ENCODE measurements around the gene POT1. TPM values are rescaled to one million over a fixed set of nuclear protein-coding genes. Genes with fewer than 3 reads are reported as not detected.

The POT1 gene
- total and polyA plus RNA-seq, 2 of the 4 experiments (the other 2 are of a cell fraction) = 12.7 to 28.5 TPM

DNA sequence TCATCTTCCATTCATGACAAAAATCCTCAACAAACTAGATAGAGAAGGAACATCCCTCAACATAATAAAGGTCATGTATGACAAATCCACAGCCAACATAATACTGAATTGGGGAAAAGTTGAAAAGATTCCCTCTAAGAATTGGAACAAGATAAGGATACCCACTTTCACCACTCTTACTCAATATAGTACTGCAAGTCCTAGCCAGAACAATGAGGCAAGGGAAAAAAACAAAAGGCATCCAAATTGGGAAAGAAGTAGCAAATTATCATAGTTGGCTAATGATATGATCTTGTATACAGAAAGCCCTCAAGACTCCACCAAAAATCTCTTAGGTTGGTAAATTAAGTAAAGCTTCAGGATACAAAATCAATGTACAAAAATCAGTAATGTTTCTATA lies 4.7 kb downstream of the POT1 start:
- peaks cover 14 to 16% of the 10 kb centered on the region in 2 experiments for H3K79me1 ChIP-seq (ENCODE audit: low read depth in 1 of 2, low read length in 2 of 2)
- no peak overlapping the region for H4K91ac ChIP-seq (ENCODE audit: insufficient read depth, low read depth, low read length)
- H3K4me3 ChIP-seq (ENCODE audit: insufficient read depth, low read depth, low read length) = no peak overlapping the region
- no peak overlapping the region for H3K23ac ChIP-seq (ENCODE audit: low read depth, low read length)
- no peak overlapping the region for H3K14ac ChIP-seq (replicated peaks; ENCODE audit: low read depth, low read length)
- BruUV-seq (replicated peaks) = no TSS peak
- in situ Hi-C loops (cut with MboI; ENCODE audit: low sequenced_read_pairs) (no loop called here), dilution Hi-C loops (cut with HindIII; ENCODE audit: low sequenced_read_pairs, unreplicated experiment) (no loop called here), intact Hi-C loops (cut with micrococcal nuclease) (no loop called here)
- no peak overlapping the region for H3K4ac ChIP-seq (ENCODE audit: low read depth, low read length)
- no peak overlapping the region for H3K56ac ChIP-seq (ENCODE audit: extremely low read depth, insufficient read depth, low read length)
- no peaks in the 10 kb centered on the region for H3K4me1 ChIP-seq (ENCODE audit: control insufficient read depth, insufficient read depth, low read length)
- H2BK20ac ChIP-seq (ENCODE audit: low read depth, low read length) = no peak overlapping the region
- DNase-seq = no peak
- H2AK9ac ChIP-seq (replicated peaks; ENCODE audit: low read depth, low read length, poor library complexity) = no peak overlapping the region
- no peaks in the 10 kb centered on the region for H3K27me3 ChIP-seq (ENCODE audit: control insufficient read depth, insufficient read depth, low read length)
- H2BK120ac ChIP-seq (ENCODE audit: low read depth, low read length) = no peak overlapping the region
- ATAC-seq (ENCODE audit: low read depth) = no peak
- ChIA-PET POLR2A (ENCODE audit: unreplicated experiment) (no interaction called here), CTCF (no interaction called here)
- no peaks in the 10 kb centered on the region for H4K20me1 ChIP-seq (ENCODE audit: insufficient read depth, low read length)
- H4K5ac ChIP-seq (ENCODE audit: low read depth, low read length) = no peak overlapping the region
- no peak overlapping the region for H3K27ac ChIP-seq (ENCODE audit: insufficient read depth, low read length)
- no peak overlapping the region for H3K4me2 ChIP-seq (ENCODE audit: low read depth, low read length)
- no peak overlapping the region for H2AK5ac ChIP-seq (ENCODE audit: low read depth, low read length)
- no peaks in the 10 kb centered on the region for H3K9me1 ChIP-seq (ENCODE audit: insufficient read depth, low read length)
- H2BK5ac ChIP-seq (ENCODE audit: low read depth, low read length, poor library complexity, severe bottlenecking) = no peak overlapping the region
- TF ChIP-seq MXI1 (IDR thresholded peaks at IDR 0.05; ENCODE audit: borderline replicate concordance, low read depth, low read length) (no peak), BHLHE40 (IDR thresholded peaks at IDR 0.05; ENCODE audit: low read depth, low read length) (no peak), RAD21 (IDR thresholded peaks at IDR 0.05; ENCODE audit: low read length) (no peak), RFX5 (IDR thresholded peaks at IDR 0.05; ENCODE audit: low read depth, low read length) (no peak), RCOR1 (IDR thresholded peaks at IDR 0.05; ENCODE audit: insufficient replicate concordance, low read length) (no peak), POLR2A (IDR thresholded peaks at IDR 0.05; ENCODE audit: low read depth, low read length) (no peak), CEBPB (IDR thresholded peaks at IDR 0.05; ENCODE audit: low read depth, low read length) (no peak), SMC3 (IDR thresholded peaks at IDR 0.05; ENCODE audit: low read depth, low read length) (no peak), MAFK (IDR thresholded peaks at IDR 0.05; ENCODE audit: low read depth, low read length) (no peak)
- TF ChIP-seq, protein P1, sequence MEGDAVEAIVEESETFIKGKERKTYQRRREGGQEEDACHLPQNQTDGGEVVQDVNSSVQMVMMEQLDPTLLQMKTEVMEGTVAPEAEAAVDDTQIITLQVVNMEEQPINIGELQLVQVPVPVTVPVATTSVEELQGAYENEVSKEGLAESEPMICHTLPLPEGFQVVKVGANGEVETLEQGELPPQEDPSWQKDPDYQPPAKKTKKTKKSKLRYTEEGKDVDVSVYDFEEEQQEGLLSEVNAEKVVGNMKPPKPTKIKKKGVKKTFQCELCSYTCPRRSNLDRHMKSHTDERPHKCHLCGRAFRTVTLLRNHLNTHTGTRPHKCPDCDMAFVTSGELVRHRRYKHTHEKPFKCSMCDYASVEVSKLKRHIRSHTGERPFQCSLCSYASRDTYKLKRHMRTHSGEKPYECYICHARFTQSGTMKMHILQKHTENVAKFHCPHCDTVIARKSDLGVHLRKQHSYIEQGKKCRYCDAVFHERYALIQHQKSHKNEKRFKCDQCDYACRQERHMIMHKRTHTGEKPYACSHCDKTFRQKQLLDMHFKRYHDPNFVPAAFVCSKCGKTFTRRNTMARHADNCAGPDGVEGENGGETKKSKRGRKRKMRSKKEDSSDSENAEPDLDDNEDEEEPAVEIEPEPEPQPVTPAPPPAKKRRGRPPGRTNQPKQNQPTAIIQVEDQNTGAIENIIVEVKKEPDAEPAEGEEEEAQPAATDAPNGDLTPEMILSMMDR (conservative IDR thresholded peaks at IDR 0.05; ENCODE audit: low read depth, low read length) = no peak
- no peak overlapping the region for H2AFZ ChIP-seq (replicated peaks; ENCODE audit: low read length, poor library complexity)
- H3K9me3 ChIP-seq (ENCODE audit: control insufficient read depth, insufficient read depth, low read length) = no peaks in the 10 kb centered on the region
- H3K18ac ChIP-seq (ENCODE audit: low read depth, low read length) = no peak overlapping the region
- H2BK15ac ChIP-seq (ENCODE audit: low read depth, low read length) = no peak overlapping the region
- H3K36me3 ChIP-seq (ENCODE audit: control insufficient read depth, insufficient read depth, low read length) = no peaks in the 10 kb centered on the region
- no peak overlapping the region for H4K8ac ChIP-seq (ENCODE audit: low read depth in 2 of 2, low read length in 2 of 2)
- H3K9ac ChIP-seq (ENCODE audit: low read depth, low read length) = no peak overlapping the region

All from IMR-90 (cell line).